GM04504 (cell line): ENCODE measurements around the gene CD36.
A peak's percentile ranks its signal among the peaks of the same experiment; 100 is the strongest.

ENCODE experiments used
- DNase-seq: peaks from one replicate; pipeline ENCODE4 v3.0.0-alpha.2; 2012; ENCODE audit warnings: low read depth

CD36 gene

DNA sequence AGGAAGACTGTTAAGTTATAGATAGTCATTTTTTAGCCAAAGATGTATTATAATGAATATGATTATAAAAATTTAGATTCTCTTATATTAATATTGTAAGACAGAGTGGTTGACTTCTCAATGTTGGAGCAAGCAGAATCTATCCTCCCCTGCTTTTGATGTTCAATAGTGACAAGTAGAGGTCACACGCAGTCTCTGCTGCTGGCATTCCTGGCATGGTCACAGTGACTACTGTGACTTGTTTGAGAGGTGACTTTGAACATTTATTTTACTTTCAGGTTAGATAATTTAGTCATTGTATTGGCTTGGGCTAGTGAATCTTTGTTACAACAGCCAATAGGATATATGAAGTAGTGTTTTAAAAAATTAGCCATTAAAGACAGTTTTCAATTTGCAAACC lies 13.7 kb upstream of the CD36 start:
- no peak for DNase-seq

DNA sequence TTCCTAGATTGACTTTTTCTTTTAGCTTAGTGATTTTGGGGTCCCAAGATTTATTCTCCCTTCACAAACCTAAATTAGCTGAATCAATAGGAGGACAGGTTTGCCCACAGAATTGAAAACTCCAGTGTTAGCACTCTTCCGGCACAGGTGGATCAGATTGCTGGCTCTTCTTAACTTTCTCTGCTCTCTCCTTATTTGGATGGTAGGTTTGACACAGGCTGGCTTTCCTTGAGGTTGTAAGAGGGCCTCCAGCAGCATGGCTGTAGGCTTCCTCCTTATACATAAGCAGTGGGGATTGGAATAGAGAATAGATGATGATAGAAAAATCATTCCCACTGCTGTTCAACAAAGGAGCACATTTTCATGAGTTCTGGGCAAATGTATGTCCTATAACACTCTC lies 9.4 kb upstream of the CD36 start:
- DNase-seq = no peak

DNA sequence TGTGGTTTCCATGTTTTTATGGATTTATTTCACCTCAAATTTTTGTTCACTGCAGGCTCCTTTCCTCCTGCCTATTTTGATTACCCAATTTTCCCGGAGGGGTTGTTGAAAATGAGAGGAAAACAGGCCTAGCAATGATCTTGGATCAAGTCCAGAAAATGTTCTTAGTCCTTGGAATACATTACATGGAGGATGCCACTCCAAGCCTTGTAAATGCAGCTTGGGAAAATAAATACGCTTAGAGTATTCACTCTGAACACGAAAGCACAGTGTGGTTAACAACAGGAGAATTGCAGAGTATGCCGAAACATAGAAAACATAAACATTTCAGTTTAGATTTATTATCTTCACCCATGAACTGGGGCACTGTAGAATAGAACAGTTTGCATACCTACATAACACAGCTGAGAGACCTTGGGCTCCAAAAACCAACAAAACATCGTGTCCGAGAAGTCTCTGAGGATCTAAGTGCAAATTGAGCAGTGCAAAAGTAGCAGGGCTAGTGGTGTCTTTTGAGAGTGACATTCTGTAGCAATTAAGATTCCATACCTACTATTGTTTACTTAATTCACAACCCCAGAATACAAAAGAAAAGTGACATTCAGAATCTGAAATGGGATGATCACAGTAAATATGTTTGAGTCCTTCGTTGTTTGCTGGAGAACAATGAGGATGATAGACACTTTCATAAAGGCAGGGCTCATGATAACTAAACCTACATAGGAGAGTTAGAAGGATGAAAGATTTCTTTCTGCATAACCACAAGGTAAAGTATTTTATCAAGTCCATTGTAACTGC lies 7.6 kb upstream of the CD36 start:
- no peak for DNase-seq

DNA sequence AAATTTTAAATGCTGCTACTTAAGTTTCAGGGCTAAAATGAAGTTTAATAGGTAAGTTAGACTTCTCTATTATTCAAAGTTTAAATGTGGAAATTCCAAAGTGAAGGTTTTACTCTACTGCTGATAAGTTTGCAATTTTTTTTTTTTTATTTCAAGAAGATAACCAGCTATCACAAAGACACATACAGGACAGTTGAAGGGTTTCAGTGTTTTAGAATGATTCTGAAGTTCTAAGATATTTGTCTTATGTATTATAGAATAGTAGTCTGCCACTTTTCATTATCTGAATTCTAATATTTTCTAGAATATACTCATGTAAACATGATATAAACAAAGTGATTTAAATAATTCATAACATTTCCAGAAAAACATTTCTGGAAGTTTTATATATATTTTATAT lies 7.0 kb upstream of the CD36 start:
- no peak for DNase-seq

DNA sequence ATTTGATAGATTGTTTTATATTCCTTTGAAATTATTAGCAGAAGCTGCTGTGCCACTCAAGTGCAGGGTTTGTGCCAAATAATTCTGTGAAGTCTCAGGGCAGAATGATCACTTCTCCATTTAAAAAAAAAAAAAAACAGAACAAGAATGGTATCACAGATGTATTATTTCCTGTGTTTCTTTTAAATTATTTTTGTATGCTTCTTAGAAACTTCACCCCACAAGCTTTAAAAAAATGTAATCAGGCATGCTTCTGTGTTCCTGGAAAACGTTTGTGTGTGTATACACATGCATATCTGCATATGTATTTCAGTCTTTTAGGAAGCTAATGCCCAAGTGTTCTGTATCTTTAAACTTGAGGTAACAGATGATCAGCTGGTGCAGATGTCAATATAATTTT lies 6.3 kb upstream of the CD36 start:
- no peak for DNase-seq

DNA sequence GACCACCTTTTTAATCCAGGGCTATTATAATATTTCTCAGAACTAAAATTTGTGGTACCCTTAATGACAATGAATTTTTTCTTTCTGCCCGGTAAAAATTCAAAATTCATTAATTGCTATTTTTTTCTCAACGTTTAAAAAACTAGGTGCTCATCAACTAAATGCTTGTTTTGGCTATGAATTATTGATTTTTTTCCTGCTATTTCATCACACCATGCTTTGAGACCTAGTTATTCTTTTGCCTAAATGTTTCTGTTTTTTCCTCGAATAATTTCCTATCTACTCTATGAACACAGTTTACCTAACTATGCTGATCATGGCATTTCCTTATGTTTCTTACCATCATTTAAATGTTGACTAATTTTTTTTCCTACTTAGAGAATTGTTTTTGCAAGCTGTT lies 5.6 kb upstream of the CD36 start:
- DNase-seq = no peak

DNA sequence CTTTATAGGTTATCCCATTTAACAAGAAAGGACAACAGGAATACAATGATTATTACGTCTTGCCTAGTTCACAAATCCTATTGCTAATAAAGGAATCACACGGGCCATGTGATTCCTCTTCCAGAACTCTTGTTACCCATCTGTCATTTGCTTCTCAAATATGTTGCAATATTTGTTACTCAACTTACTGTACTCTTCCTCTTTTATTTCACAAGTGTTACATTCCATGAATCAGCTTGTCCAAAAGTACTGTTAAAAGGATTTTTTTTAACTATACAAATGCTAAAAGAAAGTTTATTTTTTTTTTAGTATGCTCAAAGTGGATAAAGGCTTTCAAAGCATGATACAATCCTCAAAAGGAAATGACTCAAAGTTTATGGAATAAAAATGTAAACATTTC lies 3.9 kb upstream of the CD36 start:
- peak; percentile 71 for DNase-seq

DNA sequence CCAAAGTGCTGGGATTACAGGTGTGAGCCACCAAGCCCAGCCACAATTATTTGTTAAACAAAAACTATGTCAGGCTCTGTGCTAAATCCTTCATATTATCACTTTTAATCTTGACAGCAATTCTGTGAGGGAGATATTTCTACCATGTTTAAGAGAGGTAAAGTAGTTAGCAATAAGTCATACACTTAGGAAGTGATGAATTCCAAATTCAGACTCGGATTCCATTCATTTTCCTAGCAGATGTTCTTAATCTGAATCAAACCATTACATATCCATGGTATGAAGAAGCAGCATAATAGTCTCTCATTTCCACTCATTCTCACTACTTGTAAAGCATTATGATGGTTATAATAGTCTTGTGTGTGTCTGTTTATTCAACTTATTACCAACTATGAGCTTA lies 2.9 kb upstream of the CD36 start:
- no peak for DNase-seq

DNA sequence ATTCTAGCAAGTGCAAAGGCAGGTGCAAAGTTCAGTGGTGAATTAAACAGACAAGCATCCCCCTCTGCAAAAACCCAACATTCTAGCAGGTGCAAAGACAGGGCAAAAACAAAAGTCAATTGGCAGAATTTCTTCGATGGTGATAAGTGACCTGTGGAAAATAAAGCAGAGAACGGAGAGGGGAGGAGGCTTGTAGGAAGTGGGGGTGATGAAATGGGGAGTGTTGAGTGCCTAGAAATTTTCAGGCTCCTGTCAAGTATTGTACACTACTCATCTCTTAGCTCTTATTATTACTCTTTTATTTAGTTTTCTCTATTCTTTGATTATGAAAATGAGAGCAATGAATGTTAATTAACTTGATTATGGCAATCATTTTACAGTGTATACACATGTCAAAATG lies 2.4 kb upstream of the CD36 start:
- no peak for DNase-seq

DNA sequence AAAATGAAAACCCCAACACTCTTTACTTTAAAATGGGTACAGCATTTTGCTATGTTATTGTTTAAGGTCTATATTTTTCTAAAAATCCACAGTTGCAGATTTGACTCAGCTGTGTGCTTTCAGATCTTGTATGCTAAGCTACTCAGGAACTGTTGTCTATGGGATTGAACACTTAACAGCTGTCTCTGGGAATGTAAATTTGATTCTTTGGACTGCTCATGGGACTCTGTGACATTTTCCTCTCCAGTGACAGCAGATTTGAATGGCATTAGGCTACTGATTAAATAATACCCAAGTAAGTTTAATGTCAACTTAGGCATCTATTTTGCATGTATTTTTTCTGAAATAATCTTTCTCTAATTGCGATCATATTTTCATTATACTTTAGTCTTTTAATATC lies 1.7 kb upstream of the CD36 start:
- no peak for DNase-seq

DNA sequence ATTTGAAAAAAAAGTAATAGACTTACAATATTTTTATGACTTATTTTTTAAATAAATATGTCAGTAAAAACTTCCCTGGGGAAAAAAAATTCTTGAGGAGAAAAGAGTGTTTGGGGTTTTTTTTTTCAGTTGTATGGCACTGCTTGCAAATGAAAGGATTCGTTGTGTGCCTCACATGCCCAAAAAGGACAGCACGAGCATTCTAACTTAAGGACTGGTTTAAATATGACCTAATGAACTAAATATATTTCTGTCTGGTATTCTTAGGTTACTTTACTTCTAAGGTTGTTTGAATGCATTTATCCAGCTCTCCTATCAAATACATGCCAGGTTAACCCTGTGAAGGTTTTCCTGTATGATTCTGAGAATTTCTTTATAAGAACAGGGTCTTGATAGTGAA lies 988 bp upstream of the CD36 start:
- DNase-seq = no peak

DNA sequence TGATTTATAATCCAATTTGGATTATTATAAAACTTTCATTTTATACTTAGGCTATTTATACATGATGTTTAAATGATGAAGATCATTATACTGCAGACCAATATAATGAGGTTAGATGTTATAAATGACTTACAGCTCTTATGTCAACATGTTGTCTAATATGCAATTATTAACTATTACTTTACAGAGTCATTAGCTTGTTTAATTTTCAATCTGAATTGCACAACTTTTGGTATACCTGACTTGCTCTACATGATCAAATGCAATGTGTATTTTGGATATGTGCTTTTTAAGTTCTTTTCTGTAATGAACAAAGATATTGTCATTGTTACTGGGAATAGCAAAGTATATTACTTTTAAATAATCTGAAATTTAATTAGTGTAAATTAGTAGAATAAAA lies 569 bp downstream of the CD36 start:
- no peak for DNase-seq

DNA sequence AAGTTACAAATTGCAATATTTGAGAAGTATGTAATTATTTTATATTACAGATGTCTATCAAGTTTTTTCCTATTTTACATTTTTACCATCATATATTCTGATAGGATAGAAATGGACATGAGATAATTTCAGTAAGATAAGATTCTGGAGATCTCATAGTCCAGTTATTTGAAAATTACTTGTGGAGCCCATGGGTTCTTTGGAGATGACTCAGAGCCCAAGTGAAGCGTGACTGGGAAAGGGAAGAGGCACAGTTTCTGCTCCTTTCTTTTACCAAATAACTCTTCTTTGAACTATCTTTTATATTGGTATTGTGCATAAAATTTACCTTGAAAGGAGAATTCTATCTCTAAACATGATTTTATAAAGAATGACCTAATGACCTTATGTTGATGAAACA lies 2.4 kb downstream of the CD36 start:
- no peak for DNase-seq

DNA sequence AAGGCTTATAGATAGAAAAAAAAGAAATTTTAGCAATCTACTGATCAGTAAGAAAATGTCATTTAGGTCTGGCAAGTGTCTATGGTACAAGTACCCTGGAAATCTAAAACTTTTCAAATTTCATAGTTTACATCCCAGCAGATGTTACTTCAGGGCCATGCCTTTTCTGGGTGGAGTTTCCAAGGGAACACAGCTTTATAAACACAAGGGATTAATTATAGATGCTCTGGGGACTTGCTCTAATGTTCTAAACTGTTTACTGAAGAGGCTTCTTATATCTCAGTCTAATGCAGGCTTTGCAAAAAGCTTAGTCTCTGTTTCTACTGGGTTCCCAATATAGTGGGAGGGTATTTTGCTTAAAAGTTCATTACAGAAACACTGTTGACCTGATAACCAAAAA lies 3.1 kb downstream of the CD36 start:
- DNase-seq = no peak

DNA sequence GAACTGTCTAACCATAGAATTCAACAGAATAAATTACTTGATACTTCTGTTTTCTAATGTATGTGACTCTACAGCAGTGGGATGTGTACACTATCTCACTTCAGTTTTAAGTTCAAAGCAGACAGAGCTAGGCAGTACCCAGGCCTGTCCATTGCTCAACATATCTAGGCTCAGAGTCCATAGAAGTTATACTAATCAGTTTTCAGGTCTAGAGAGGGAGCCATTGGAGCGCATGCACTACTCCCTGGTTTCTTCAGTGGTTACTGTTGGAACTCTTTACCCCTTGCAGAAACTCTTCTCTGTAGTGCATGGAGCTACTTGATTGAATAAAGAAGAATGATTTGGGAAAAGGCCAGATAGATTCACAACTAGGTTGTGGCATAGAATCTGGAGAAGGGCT lies 4.4 kb downstream of the CD36 start:
- DNase-seq = no peak

DNA sequence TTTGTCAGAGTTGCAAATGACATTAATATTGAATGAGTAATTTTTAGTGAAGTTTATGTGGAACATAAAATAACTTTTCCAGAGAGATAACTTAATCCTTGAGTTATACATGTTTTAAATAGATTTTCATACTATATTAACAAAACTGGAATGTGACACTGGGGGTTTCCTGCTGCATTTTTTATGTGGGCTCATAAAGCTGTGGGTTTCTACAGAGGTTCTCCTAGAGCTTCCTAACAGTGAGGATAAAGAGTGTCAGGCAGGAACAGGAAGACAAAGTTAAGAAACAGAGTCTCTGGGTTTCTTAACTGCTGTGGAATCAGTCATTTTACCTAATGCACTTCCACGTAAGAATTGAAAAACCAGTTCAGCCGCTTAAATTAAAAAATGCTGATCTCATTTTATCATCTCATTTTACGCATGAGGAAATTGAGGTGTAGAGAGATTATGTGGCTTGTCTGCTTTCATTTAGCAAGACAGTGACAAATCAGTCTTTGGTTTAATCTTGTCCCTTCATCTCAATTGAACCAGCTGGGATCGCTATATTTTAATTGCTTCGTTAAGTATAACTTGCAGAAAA lies 5.0 kb downstream of the CD36 start:
- DNase-seq = no peak

DNA sequence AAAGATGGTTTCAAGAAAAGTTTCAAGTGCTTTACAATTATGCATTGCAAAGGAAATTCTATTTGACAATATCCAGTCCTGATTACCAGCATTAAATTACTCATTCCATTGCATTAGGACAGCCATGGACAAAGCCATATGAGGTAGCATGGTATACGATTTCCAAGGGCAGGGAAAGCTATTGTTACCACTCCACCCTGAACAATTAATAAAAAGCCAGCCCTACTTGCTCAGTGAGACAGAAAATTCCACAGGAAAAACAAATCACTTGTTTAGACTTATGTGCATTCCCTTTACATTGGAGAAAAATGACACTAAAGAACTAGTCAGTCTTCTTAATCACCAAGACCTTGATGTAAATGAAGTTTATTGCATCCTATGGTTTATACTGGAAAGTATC lies 5.6 kb downstream of the CD36 start:
- no peak for DNase-seq

DNA sequence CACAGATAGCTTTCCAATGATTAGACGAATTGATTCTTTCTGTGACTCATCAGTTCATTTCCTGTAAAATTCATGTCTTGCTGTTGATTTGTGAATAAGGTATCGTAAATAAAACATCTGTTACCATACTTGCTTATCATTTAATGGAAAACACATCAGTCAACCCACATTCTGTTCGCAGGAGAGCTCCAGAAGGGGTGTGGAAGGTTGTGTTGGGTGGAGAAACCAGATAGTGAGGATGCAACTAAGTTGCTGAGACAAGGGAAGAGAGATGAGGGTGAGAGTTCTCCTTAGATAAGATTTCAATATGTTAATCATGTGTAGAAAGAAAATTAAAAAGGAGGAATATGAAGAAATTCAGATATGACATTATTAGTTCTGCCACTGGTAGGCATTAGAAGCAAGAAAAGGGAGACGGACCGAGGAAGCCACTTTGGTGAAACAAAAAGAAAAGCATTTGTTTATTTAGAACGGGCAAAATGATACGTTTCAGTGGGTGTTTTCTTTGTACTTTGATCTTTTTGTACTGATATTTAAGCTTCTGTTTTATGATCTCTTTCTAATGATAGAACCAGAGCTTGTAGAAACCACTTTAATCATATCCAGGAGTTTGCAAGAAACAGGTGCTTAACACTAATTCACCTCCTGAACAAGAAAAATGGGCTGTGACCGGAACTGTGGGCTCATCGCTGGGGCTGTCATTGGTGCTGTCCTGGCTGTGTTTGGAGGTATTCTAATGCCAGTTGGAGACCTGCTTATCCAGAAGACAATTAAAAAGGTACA lies 7.8 kb downstream of the CD36 start:
- DNase-seq = no peak

DNA sequence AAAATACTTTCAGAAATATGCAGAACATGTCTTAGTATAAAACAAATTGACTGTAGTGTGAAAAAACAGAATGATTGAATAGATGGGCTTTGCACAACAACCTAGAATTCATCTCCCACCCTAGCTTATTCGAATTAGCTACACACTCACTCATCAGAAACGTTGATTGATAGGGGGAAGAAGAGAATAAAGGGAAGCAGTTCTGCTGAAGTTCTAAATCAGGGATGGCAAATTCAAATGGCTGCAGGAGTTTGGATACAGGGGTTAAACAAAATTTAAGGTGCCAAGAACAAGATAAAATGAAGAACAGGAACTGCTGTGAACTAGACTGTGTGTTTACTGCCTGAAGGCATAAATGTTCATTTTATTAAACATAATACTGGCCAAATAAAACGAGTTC lies 9.0 kb downstream of the CD36 start:
- DNase-seq = no peak

DNA sequence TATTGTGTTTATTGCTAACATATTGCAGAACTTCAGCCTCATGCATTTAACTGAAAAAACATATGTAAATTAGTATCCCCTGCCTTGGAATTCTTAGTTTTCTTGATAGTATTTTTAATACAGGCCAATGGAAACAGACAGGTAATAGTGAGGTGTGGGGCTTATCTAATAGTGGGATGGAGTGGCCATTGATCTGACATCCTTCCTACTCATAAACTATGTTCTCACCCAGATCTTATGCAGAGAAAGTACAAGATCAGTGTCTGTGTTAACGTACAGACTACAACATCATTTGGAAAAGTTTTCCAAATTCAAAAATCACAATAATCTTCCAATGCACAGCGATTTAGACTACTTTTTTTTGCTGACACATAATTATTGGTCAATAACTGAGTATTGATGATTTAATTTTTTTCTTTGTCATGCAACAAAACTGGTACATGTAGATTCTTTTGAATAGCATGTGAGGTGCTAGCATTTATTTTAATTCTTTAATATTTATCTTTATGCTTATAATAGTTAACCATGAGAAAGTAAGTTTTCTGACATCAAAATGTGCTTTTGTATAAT lies 9.7 kb downstream of the CD36 start:
- no peak for DNase-seq

DNA sequence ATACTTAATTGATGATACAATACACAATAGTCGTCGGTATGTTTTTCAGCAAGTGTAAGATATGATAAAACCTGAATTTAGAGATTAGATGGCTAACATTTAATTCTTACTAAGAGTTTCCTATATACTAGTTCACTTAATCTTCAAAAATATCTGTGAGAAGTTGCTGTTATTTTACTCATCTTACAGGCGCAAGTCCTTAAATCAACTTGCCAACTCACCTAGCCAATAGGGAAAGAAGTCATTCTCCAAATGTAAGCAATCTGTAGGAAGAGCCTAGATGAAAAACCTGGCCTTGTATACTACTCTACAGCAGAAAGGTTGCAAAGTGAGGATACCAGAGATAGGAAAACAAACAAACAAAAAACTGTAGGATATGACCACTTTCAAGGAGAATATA lies 10.6 kb downstream of the CD36 start:
- DNase-seq = no peak

DNA sequence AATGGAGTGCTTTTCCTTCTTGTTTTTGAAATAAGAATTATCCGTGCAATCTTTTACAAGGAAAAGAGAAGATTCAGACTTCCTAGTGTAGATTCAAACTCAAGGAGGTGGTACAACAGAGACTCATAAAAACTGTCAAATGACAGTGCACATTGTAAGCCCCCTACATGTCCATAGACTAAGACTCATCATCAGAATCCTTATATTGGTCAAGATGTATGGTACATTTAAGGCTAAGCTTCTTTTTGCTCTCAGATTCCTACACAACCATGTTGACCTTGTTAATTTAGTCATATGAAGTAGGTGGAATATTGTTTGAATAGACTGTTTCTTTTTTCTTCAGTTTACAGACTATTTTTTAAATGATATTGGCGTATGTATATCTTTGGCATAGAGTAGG lies 11.6 kb downstream of the CD36 start:
- no peak for DNase-seq

DNA sequence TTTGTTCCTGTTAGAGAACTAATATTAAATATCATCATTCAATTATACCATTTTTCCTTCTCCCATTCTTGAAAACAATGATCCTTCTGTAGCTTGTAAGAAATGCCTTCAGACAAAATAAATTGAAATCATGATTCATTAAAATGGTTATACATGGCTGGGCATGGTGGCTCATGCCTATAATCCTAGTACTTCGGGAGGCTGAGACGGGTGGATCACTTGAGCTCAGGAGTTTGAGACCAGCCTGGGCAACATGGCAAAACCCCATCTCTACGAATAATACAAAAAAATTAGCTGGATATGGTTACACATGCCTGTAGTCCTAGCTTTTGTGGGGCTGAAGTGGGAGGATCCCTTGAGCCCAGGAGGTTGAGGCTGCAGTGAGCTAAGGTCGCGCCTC lies 13.0 kb downstream of the CD36 start:
- DNase-seq = no peak
